NOMO-1 treated with DMSO at 0.1 percent for 48 hours (cell line): ENCODE data around the gene KLHL36.
"Not testable (repeated sequence)": the region's sequence is repeated elsewhere in the genome, so short reads cannot be mapped to it uniquely, and the experiment has no call there.

Source experiments
- DNase-seq: peaks from one replicate; lab custom pipeline; 2025; ENCODE audit not compliant: unreplicated experiment; lab: John Stamatoyannopoulos, UW

KLHL36 gene

GRCh38 chr16:84690088-84690819 is 41.9 kb downstream of the KLHL36 start:
- no peak for DNase-seq

GRCh38 chr16:84692451-84693214 is 44.3 kb downstream of the KLHL36 start:
- peak; percentile 13 for DNase-seq

GRCh38 chr16:84693869-84694268 is 45.6 kb downstream of the KLHL36 start:
- not testable (repeated sequence) for DNase-seq

- DNase-seq = no peak
Observed at GRCh38 chr16:84694980-84695379, 46.7 kb downstream of the KLHL36 start.

- no peak for DNase-seq
Observed at GRCh38 chr16:84699147-84699711, 50.9 kb downstream of the KLHL36 start.

GRCh38 chr16:84699712-84700445 is 51.6 kb downstream of the KLHL36 start, which contains the start of gene USP10:
USP10 (plus strand) TSS chr16:84700000; CDS start chr16:84700091, 91 bp downstream.
- DNase-seq = peak; percentile 71

- DNase-seq = peak; percentile 41
Observed at GRCh38 chr16:84700446-84701300, 52.4 kb downstream of the KLHL36 start.

GRCh38 chr16:84703681-84704080 is 55.4 kb downstream of the KLHL36 start:
- DNase-seq = no peak

GRCh38 chr16:84704253-84704652 is 55.9 kb downstream of the KLHL36 start:
- no peak for DNase-seq

GRCh38 chr16:84706856-84707255 is 58.5 kb downstream of the KLHL36 start:
- no peak for DNase-seq

GRCh38 chr16:84709609-84710008 is 61.3 kb downstream of the KLHL36 start:
- DNase-seq = no peak

GRCh38 chr16:84710686-84711085 is 62.4 kb downstream of the KLHL36 start:
- no peak for DNase-seq
